GM23338 (cell line): ENCODE data around the gene ATRIP. TPM values are rescaled to one million over a fixed set of nuclear protein-coding genes. Genes with fewer than 3 reads are reported as not detected.

ENCODE experiments used
- ATAC-seq: fragments of 200-7000 bp; cut with Tn5 transposase; 3 replicates; pipeline ENCODE4 v1.9.1; 2020
- DNase-seq: peaks from one replicate; pipeline ENCODE4 v3.0.0-alpha.2; 2015; ENCODE audit warnings: low spot score
- H2AFZ ChIP-seq: fragments of 200-600 bp; sonication (generic); 2 replicates; pipeline ENCODE4 v1.8.0; 2016; ENCODE audit warnings: antibody characterized with exemption, mild to moderate bottlenecking, moderate library complexity
- H3F3A ChIP-seq: fragments of 200-600 bp; sonication (generic); replicated peaks from 2 replicates; pipeline ENCODE4 v1.8.0; 2017; ENCODE audit warnings: antibody characterized with exemption, mixed run types, low read depth
- H3K27ac ChIP-seq: fragments of 200-600 bp; sonication (generic); 2 replicates; pipeline ENCODE4 v1.6.1; 2016; ENCODE audit warnings: low read depth
- H3K27me3 ChIP-seq: fragments of 200-600 bp; sonication (generic); 2 replicates; pipeline ENCODE4 v1.8.0; 2016; ENCODE audit warnings: mild to moderate bottlenecking, mixed run types, moderate library complexity; ENCODE audit not compliant: insufficient read depth
- H3K36me3 ChIP-seq: fragments of 200-600 bp; sonication (generic); 2 replicates; pipeline ENCODE4 v1.8.0; 2016; ENCODE audit warnings: mild to moderate bottlenecking; ENCODE audit not compliant: insufficient read depth
- H3K4me1 ChIP-seq: fragments of 200-600 bp; sonication (generic); 2 replicates; pipeline ENCODE4 v1.8.0; 2016; ENCODE audit warnings: mild to moderate bottlenecking, moderate library complexity; ENCODE audit not compliant: insufficient read depth
- H3K4me2 ChIP-seq: fragments of 200-600 bp; sonication (generic); 2 replicates; pipeline ENCODE4 v1.7.1; 2017; ENCODE audit warnings: mixed run types
- H3K4me3 ChIP-seq: fragments of 200-600 bp; sonication (generic); 2 replicates; pipeline ENCODE4 v1.6.1; 2016; ENCODE audit warnings: mixed run types
- H3K79me2 ChIP-seq: fragments of 200-600 bp; sonication (generic); replicated peaks from 2 replicates; pipeline ENCODE4 v1.8.0; 2017; ENCODE audit warnings: mild to moderate bottlenecking; ENCODE audit not compliant: insufficient read depth
- H3K9me2 ChIP-seq: fragments of 200-600 bp; sonication (generic); 2 replicates; pipeline ENCODE4 v1.8.0; 2017; ENCODE audit not compliant: insufficient read depth
- H4K20me1 ChIP-seq: fragments of 200-600 bp; sonication (generic); replicated peaks from 2 replicates; pipeline ENCODE4 v1.8.0; 2017; ENCODE audit warnings: mild to moderate bottlenecking; ENCODE audit not compliant: insufficient read depth
- H3K27ac Mint-ChIP-seq: 2 replicates; pipeline ENCODE4 v1.8.0; 2020; ENCODE audit warnings: inconsistent platforms, mild to moderate bottlenecking, moderate library complexity, mixed read lengths
- H3K27me3 Mint-ChIP-seq: 3 replicates; pipeline ENCODE4 v1.8.0; 2022; ENCODE audit warnings: low read depth, mild to moderate bottlenecking, moderate library complexity, mixed read lengths, inconsistent platforms; ENCODE audit not compliant: insufficient read depth, poor library complexity
- H3K36me3 Mint-ChIP-seq: 3 replicates; pipeline ENCODE4 v1.8.0; 2021; ENCODE audit warnings: low read depth, mild to moderate bottlenecking, inconsistent platforms, moderate library complexity, mixed read lengths
- H3K4me1 Mint-ChIP-seq: 3 replicates; pipeline ENCODE4 v1.8.0; 2020; ENCODE audit warnings: mild to moderate bottlenecking, inconsistent platforms, mixed read lengths
- H3K4me3 Mint-ChIP-seq: 3 replicates; pipeline ENCODE4 v1.8.0; 2021; ENCODE audit warnings: moderate library complexity, mild to moderate bottlenecking, inconsistent platforms, mixed read lengths
- H3K9me3 Mint-ChIP-seq: 3 replicates; pipeline ENCODE4 v1.8.0; 2020; ENCODE audit warnings: moderate library complexity, mild to moderate bottlenecking, inconsistent platforms, mixed read lengths
- CREB1 ChIP-seq: fragments of 250-450 bp; sonication (Bioruptor Pico); IDR thresholded peaks from 2 replicates; pipeline ENCODE4 v1.5.0; 2020; ENCODE audit warnings: low read depth, mild to moderate bottlenecking, moderate library complexity
- EZH2 ChIP-seq: fragments of 200-600 bp; sonication (generic); IDR thresholded peaks from one replicate; pipeline ENCODE4 v1.8.0; 2017; ENCODE audit warnings: antibody characterized with exemption, mild to moderate bottlenecking, low read depth; ENCODE audit not compliant: unreplicated experiment
- EZH2phosphoT487 ChIP-seq: fragments of 200-600 bp; sonication (generic); IDR thresholded peaks from one replicate; pipeline ENCODE4 v1.8.1; 2018; ENCODE audit warnings: antibody characterized with exemption; ENCODE audit not compliant: unreplicated experiment
- JUNB ChIP-seq: IDR thresholded peaks from one replicate; pipeline ENCODE4 v1.6.1; 2016; ENCODE audit warnings: antibody characterized with exemption; ENCODE audit not compliant: unreplicated experiment
- NANOG ChIP-seq: IDR thresholded peaks from 2 replicates; pipeline ENCODE4 v1.6.1; 2016; ENCODE audit warnings: antibody characterized with exemption, borderline replicate concordance
- ZNF331 ChIP-seq: fragments of 250-450 bp; sonication (Bioruptor Pico); IDR thresholded peaks from 2 replicates; pipeline ENCODE4 v1.5.0; 2020; ENCODE audit warnings: low read depth, mild to moderate bottlenecking, moderate library complexity
- polyA plus RNA-seq: library from polyadenylated mRNA; unstranded; fragments of >200 nt; fragmentation: Nextera tagmentation; extraction: Ambion mirVana; gene quantifications from 2 replicates; pipeline ENCODE4 v1.2.1, GENCODE V29; 2016
- total RNA-seq: library from RNA; depleted of rRNA; stranded (reverse); fragments of >200 nt; shearing (Covaris generic); gene quantifications from 2 replicates; pipeline ENCODE4 v1.2.3, GENCODE V29; 2014
- TF ChIP-seq, protein P1 (sequence below): fragments of 250-450 bp; sonication (Bioruptor Pico); IDR thresholded peaks from 2 replicates; pipeline ENCODE4 v1.5.0; 2020; ENCODE audit warnings: mild to moderate bottlenecking, moderate library complexity
- TF ChIP-seq, protein P2 (sequence below), 2 experiments: fragments of 200-600 bp in 1 of 2; sonication (generic) in 1 of 2; conservative IDR thresholded peaks; 2 replicates each; pipeline versions ENCODE4 v1.5.1 to v1.6.1; 2016 to 2017; ENCODE audit warnings: antibody characterized with exemption in 2 of 2, low read depth in 2 of 2, mild to moderate bottlenecking in 2 of 2, moderate library complexity in 1 of 2

Gene ATRIP
- total and polyA plus RNA-seq, 2 experiments from 2014 or later = 5.8 to 17.3 TPM

DNA sequence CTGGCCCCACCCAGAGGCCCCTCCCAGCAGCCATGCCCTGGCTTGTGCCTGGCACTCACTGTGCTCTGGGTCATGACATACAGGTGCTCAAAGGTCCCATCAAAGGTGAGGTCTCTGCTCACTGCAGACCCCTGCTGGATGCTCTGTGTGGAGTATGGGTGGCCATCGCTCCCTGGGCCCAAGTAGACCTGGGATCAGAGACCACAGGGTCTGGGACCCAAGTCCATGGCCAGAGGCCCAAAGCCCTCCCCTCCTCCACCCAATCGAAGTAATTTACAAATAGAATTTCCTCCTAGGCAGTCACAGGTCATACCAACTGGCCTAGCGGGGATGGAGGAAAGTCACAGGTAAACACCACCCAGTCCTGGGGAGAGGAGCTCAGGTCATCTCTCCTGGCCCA is 24.3 kb upstream of the ATRIP start:
- Histone ChIP-seq H3K4me3 (no peak overlapping the region), H4K20me1 (peaks cover 33% of the 10 kb centered on the region), H3K4me1 (peaks cover 8% of the 10 kb centered on the region; the same call in 1 of the 2 replicates), H3K27ac (no peak overlapping the region), H3K9me2 (no peaks in the 10 kb centered on the region), H3K27me3 (no peaks in the 10 kb centered on the region), H3K79me2 (peaks cover 50% of the 10 kb centered on the region), H3K36me3 (peaks cover 2% of the 10 kb centered on the region; the same call in 1 of the 2 replicates), H2AFZ (no peak overlapping the region), H3F3A (no peaks in the 10 kb centered on the region; the same call in 1 of the 2 replicates), H3K4me2 (no peak overlapping the region)
- TF ChIP-seq, protein P1, sequence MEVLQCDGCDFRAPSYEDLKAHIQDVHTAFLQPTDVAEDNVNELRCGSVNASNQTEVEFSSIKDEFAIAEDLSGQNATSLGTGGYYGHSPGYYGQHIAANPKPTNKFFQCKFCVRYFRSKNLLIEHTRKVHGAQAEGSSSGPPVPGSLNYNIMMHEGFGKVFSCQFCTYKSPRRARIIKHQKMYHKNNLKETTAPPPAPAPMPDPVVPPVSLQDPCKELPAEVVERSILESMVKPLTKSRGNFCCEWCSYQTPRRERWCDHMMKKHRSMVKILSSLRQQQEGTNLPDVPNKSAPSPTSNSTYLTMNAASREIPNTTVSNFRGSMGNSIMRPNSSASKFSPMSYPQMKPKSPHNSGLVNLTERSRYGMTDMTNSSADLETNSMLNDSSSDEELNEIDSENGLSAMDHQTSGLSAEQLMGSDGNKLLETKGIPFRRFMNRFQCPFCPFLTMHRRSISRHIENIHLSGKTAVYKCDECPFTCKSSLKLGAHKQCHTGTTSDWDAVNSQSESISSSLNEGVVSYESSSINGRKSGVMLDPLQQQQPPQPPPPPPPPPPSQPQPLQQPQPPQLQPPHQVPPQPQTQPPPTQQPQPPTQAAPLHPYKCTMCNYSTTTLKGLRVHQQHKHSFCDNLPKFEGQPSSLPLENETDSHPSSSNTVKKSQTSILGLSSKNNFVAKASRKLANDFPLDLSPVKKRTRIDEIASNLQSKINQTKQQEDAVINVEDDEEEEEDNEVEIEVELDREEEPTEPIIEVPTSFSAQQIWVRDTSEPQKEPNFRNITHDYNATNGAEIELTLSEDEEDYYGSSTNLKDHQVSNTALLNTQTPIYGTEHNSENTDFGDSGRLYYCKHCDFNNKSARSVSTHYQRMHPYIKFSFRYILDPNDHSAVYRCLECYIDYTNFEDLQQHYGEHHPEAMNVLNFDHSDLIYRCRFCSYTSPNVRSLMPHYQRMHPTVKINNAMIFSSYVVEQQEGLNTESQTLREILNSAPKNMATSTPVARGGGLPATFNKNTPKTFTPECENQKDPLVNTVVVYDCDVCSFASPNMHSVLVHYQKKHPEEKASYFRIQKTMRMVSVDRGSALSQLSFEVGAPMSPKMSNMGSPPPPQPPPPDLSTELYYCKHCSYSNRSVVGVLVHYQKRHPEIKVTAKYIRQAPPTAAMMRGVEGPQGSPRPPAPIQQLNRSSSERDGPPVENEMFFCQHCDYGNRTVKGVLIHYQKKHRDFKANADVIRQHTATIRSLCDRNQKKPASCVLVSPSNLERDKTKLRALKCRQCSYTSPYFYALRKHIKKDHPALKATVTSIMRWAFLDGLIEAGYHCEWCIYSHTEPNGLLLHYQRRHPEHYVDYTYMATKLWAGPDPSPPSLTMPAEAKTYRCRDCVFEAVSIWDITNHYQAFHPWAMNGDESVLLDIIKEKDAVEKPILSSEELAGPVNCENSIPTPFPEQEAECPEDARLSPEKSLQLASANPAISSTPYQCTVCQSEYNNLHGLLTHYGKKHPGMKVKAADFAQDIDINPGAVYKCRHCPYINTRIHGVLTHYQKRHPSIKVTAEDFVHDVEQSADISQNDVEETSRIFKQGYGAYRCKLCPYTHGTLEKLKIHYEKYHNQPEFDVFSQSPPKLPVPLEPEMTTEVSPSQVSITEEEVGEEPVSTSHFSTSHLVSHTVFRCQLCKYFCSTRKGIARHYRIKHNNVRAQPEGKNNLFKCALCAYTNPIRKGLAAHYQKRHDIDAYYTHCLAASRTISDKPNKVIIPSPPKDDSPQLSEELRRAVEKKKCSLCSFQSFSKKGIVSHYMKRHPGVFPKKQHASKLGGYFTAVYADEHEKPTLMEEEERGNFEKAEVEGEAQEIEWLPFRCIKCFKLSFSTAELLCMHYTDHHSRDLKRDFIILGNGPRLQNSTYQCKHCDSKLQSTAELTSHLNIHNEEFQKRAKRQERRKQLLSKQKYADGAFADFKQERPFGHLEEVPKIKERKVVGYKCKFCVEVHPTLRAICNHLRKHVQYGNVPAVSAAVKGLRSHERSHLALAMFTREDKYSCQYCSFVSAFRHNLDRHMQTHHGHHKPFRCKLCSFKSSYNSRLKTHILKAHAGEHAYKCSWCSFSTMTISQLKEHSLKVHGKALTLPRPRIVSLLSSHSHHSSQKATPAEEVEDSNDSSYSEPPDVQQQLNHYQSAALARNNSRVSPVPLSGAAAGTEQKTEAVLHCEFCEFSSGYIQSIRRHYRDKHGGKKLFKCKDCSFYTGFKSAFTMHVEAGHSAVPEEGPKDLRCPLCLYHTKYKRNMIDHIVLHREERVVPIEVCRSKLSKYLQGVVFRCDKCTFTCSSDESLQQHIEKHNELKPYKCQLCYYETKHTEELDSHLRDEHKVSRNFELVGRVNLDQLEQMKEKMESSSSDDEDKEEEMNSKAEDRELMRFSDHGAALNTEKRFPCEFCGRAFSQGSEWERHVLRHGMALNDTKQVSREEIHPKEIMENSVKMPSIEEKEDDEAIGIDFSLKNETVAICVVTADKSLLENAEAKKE (CRISPR knock-in tag) = no peak
- TF ChIP-seq EZH2 = no peak
- no peak for TF ChIP-seq NANOG
- TF ChIP-seq EZH2phosphoT487 = no peak
- no peak for TF ChIP-seq JUNB
- TF ChIP-seq ZNF331 (CRISPR knock-in tag) = no peak
- TF ChIP-seq, protein P2, sequence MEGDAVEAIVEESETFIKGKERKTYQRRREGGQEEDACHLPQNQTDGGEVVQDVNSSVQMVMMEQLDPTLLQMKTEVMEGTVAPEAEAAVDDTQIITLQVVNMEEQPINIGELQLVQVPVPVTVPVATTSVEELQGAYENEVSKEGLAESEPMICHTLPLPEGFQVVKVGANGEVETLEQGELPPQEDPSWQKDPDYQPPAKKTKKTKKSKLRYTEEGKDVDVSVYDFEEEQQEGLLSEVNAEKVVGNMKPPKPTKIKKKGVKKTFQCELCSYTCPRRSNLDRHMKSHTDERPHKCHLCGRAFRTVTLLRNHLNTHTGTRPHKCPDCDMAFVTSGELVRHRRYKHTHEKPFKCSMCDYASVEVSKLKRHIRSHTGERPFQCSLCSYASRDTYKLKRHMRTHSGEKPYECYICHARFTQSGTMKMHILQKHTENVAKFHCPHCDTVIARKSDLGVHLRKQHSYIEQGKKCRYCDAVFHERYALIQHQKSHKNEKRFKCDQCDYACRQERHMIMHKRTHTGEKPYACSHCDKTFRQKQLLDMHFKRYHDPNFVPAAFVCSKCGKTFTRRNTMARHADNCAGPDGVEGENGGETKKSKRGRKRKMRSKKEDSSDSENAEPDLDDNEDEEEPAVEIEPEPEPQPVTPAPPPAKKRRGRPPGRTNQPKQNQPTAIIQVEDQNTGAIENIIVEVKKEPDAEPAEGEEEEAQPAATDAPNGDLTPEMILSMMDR (conservative IDR thresholded peaks at IDR 0.05; ENCODE audit: low read depth in 2 of 2) = peak; percentile 14 to 54; a peak in 2 of 4 replicates
- TF ChIP-seq CREB1 = no peak
- Mint-ChIP-seq H3K27me3 (peaks cover 5% of the 10 kb centered on the region), H3K36me3 (peaks cover 58% of the 10 kb centered on the region), H3K4me3 (no peak overlapping the region), H3K27ac (no peak overlapping the region), H3K4me1 (peaks cover 27% of the 10 kb centered on the region), H3K9me3 (peaks cover 3% of the 10 kb centered on the region; the same call in 1 of the 3 replicates)
- DNase-seq (peak; percentile 43), ATAC-seq (peak; percentile 42)
